ENCODE data around the gene LPAR5.

The LPAR5 gene

DNA sequence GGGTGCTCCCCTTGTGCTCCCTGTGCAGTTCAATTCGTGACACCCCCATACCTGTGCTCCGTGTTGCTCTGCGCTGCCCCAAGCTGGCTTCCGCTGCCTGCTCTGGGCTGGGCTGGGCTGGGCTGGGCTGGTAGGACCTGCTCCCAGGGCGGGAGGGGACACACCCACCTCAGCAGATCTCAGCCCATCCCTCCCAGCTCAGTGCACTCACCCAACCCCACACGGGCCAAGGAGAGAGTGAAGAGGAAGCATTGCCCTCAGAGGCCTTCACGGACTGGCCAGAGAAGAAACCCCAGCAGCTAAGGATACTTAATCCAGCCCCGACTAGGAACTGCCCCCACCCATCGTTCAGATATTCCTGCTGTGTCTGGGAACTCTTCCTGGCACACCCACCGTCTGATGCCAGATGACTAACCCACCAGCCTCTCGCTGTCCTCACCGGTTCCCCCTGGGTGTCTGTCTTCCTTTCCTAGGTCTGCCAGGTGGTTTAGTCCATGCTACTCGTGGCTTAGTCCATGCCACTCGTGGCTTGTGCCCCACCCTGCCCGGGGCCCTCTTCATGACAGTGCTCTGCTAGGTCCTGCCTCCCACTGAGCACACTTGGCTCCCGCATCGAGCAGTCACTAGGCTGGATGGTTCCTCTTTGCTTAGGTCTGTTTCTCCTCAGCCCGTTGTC, at the start of gene LPAR5:
Gene LPAR5, minus strand, starts transcription at position 104 of the 676 bp plus-strand sequence. CDS start 14,711 bp downstream, outside the sequence.
- DNase-seq, result peak; percentile 40

DNA sequence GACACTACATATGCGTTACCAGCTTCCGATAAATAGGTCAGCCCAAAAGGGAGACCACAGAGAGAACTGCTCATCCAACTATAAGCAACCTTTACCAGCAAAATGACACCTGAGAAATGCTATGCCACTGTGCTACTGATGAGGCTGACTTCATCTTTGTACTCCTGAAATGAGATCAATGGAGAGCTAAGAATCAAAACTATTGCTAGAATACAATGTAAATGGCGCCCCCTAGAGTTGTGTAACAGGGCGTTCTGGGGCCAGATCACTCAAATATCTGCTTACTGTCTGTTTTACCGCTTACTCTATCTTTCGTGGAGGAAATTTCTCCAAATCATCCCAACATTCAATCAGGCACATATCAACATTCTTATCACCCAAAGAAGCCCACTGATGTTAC, 48.9 kb upstream of the LPAR5 start:
- peak; percentile 77 for DNase-seq

DNA sequence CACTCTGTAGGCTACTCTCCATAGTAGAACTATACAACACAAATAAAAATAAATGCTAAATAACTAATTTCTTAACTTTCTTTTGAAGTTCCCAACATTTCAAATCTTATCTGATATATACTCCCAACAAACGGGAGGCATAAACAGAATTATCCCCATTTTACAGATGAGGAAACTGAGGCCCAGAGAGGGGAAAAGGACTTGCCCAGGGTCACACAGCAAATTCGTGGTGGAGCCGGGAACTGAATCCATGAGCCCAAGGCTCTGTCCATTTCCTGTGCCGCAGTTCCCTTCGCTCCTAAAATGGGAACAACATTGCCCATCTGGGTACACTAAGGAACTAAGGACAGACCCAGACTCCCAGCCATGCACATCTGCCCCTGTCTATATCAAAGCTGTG, 41.2 kb upstream of the LPAR5 start:
- DNase-seq, result no peak

DNA sequence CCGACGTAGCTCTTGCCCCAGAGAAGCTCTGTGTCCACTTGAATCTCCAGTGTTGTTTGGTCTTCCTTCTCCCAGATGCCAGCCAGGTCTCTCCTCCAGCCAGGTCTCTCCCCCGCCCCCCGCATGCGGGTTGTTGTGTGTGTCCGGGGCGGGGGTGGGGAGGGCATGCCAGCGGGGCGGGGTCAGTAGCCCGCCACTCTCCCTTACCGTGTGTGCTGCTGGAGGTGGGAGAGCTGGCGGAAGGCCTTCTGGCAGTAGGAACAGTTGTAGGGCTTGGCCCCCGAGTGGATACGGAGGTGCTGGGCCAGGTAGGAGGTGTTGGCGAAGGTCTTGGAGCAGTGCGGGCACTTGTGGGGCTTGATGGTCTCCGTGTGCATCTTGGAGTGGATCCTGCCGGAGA, 36.4 kb upstream of the LPAR5 start:
- DNase-seq, result no peak

DNA sequence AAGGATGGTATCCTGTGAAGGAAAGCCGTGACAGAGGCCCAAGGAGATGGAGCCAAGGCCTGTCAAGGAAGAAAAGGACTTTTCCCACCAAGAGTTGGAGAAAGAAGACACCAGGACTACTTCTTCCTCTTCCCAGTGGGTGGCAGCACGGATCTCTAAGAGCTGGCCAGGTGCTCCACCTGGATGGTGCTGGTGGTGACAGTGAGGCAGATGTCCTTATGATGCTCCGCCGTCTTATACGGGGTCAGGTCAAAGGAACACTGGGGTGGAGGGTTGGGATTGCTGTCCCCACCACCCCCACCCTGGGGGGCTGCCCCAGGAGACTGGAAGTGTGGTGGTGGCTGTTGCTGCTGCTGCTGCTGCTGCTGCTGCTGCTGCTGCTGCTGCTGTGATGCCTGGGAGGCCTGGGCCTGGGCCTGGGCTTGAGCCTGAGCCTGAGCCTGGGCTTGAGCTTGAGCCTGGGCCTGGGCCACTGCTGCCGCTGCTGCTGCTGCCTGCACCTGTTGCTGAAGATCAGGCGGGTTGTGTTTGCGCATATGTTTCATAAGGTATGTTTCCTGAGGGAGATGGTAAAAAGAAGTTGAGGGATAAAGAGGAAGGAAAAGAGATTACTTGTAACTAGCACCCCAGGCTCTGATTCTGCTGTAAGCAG, 31.9 kb upstream of the LPAR5 start:
- DNase-seq, result no peak

DNA sequence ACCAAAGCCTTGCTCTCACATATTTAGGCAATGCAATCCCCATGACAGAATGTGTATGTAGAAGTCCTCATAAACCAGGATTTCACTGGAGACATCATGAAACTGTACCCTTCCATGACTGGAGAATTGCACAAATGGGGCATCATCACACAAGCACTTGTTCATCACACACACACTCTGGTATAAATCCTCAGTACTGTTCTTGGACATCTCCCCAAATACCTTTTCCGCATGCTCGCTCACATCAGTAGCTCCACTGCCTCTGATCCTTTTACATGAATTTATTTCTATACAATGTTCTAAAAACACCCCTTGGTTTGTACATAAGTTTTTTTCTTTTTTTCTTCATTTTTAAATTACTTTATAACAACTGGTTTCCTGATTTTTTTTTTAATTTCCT, 30.5 kb upstream of the LPAR5 start:
- DNase-seq, result no peak

DNA sequence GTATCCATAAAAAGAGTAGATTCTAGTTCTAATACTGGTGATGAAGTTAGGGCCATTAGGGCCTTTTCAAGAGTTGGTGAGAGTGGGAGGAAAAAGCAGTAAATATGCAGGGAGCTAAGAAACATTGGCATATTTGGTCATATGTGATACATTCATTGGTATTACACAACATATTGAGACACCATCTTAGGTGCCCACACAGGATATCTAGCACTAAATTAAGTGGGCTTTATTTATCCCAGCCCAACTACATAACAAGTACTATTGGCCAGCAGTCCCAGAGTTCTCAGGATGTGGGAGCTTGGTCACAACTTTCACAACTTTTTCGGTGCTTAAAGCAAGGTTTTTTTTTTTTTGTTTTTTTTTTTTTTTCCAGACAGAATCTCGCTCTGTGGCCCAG, 29.1 kb upstream of the LPAR5 start:
- no peak for DNase-seq

DNA sequence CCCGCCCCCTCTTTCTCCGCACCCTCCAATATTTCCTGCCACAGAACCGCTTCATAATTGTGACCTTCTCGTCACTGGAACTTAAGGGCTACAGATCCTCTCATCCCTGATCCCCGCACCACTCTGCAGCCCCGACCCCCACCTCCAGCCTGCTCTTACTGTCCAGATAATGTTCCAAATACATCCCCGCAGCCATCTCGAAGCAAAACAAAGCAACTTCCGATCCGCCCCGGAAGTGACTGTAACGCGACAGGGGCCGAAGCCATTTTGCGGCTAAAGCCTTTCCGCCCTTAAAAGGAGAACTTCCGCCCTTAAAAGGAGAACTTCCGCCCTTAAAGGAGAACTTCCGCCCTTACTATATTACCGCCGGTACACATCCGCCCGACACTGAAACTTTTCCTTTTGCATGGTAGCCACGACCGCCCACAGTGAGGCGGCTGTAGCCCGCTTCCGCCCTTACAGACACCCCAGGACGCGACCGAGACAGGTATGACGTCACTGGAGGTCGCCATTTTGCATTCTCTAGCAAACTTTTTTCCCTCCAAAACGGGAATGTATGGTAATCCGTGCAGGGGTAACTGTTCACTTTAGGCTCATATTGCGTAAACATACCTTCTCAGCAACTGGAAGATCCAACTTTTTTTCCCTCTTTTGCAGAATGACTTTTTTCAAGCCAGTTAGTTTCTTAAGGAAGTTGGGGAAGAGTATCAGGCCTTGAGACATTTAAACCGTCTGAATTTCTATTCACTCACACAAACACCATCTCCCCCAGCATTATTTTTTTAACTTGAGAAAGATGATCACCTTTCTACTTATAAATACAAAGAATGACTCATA, 27.4 kb upstream of the LPAR5 start, which contains the start of gene ING4:
Gene ING4, minus strand, starts transcription at position 214 of the 837 bp plus-strand sequence. Its CDS starts 18 bp downstream, at position 196.
- peak; percentile 99 for DNase-seq

DNA sequence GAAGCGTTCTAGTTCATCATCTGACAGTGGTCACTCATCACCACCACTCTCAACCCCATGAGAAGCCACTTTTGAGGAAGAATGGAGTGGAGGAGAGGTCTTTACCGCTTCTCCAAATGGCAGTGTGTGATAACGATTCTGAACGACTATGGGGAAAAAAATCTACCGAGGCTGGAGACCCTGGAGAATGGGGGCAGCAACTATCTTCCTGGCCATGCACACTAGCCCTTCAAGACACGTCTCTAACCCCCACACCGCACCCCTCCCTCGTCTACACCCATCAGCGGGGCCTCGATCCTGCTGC, 26.8 kb upstream of the LPAR5 start:
- no peak for DNase-seq

DNA sequence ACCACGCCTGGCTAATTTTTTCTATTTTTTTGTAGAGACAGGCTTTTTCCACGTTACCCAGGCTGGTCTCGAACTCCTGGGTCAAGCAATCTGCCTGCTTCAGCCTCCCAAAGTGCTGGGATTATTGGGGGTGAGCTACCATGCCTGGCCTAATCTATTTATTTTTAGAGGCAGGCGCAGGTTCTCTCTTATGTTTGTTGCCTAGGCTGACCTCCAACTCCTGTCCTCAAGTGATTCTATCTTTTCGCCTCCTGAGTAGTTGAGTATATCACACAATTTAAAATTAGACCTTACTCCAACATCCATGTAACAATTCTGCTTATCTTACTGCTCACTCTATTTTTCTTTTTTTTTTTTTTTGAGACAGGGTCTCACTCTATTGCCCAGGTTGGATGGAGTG, 18.2 kb upstream of the LPAR5 start:
- no peak for DNase-seq

DNA sequence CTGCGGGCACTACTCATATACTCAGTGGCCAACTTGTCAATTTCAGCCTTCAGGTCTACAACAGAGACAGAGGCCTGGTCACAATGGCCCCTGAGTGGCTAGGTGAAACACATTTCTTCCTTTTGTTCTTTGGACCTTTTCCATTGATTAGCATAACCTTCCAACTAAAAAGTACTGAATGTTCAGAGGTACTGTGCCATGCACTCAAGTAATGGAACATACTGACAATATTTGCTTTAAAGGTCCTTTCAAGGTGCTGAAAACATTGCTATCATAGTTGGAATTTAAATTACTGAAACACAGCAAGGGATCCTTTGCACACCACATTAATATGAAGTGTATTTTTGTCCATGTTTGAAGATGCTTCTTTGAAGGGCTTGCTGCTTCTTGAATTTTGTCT, 17.6 kb upstream of the LPAR5 start:
- DNase-seq, result no peak

DNA sequence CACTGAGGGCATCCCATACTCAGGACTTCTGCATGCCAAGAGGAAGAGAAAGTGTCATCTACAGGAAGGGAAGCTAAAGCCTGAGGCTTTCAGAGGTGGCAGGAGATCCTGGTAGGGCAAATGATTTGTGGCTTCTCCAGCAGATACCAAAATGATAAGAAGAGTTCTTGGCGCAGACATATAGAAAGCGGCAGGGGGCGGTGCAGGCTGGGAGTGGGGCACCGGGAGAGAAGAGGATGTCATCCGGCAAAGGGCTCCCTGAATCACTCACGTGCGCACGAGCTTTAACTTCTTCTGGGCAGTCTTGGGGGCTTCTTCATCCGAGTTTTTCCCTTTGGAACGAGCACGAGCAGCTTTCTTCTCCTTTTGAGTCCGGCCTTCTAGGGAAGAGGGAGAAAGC, 16.6 kb upstream of the LPAR5 start:
- no peak for DNase-seq

DNA sequence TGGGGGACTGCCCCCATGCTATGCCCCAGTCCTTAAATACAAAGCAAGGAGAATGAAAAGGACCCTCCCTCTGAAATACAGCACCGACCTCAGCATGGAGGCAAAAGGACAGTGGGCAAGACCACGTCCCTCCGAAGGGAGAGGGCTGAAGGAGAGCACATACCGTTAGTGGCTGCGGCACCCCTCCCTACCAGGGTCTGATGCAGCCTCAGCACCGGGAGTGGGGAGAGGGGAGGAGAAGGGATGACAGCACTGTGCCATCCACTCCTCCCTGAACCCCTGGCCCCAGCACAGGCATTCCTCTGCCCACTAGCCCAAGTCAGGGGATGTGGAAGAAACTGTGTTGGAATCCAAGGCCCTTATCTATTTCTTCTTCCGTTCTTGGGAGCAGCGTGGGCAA, 15.1 kb upstream of the LPAR5 start:
- DNase-seq, result no peak

DNA sequence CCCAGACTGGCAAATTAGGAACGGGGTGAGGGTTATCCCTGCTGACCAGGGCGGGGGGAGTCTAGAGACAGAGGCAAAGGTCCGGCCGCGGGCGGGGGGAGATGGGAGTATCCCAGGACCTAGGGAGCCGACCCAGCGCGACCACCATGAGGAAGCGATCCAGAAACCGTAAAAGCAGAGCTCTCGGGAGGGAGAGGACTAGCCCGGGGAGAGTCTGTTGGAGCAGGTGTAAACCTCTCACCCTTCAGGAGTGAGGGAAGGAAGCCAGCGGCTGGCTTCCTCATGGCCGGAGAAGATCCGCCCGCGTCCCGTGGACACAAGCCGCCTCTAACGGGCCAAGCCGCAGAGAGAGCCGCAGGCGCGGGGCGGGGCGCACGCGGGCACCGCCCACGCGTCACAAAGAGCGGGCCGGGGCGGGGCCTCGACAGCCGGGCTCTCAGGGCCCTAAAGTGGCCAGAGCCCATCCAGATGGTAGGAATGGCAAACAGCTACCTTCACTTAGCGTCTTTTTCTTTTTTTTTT, 11.4 kb upstream of the LPAR5 start, which contains the start of gene ACRBP:
Gene ACRBP, minus strand, starts transcription at position 350 of the 522 bp plus-strand sequence. Its CDS starts 66 bp downstream, at position 284.
- peak; percentile 30 for DNase-seq

DNA sequence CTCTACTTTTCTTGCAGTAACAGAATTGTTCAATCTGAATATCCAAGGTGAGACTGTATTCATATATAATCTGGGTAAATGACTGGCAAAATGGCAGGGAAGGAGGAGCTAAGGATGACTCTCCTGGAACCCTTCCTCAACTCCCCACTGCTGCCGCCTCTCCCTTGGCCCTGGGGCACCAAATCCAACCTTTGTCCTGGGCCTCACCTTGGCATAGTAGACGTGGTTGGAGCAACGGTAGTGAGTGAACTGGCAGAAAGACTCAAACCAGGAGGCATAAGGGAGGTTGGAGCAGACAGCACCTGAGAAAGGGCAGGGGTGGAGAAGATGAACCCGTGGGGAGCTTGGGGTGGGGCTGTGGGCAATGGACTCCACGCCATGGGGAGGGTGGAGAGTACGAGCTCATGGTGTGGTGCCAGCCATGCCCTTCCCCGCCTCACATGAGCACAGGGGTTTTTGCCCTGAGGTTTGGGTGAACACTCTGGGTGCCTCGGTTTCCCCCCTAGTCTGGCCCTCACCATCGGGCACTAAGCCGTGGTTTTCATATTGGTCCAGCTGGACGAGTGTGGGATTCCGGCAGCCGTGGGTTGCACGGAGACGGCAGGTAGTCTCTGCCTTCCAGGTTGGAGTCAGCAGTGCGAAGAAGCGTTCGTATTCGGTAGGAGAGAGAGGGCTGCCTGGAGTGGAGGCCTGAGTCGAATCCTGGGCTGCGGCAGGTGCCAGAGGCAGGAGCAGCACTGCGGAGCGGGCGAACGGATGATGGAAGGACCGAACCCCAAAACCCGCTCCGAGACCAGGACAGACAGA, 10.7 kb upstream of the LPAR5 start:
- no peak for DNase-seq

DNA sequence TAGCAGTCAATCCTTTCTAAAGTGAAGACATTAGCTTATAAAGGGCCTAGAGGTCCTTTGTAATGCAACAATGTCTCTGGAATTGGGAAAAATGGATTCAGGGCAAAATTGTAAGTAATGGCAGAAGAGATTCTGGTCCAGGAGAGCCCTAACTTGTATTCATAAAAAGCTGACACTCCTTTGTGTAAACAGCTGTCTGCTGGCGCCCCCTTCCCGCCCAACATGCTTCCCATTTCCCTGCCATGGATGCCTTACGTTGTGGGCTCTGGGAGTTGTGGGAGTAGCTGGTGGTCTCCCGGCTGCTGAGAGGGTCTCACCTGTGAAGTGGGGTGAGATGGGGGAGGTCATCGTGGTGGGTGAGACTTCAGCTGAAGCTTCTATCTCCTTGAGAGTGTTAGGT, 9.1 kb upstream of the LPAR5 start:
- DNase-seq, result no peak

DNA sequence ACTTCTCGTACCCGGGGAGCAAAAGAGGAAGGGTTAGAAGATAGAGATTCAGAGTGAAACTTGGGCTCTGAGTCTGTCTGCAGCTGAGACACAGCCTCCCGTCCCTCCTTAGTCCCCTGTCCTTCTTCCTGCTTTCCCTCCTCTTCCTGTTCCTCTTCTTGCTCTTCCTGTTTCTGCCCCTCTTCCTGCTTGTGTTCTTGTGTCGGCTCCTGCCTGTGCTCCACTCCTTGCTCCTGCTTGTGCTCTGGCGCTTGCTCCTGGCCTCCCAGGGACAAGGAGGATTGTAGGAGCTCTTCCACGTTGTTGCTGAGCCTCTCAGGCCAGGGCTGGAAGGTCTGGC, 8.5 kb upstream of the LPAR5 start:
- DNase-seq, result peak; percentile 20

DNA sequence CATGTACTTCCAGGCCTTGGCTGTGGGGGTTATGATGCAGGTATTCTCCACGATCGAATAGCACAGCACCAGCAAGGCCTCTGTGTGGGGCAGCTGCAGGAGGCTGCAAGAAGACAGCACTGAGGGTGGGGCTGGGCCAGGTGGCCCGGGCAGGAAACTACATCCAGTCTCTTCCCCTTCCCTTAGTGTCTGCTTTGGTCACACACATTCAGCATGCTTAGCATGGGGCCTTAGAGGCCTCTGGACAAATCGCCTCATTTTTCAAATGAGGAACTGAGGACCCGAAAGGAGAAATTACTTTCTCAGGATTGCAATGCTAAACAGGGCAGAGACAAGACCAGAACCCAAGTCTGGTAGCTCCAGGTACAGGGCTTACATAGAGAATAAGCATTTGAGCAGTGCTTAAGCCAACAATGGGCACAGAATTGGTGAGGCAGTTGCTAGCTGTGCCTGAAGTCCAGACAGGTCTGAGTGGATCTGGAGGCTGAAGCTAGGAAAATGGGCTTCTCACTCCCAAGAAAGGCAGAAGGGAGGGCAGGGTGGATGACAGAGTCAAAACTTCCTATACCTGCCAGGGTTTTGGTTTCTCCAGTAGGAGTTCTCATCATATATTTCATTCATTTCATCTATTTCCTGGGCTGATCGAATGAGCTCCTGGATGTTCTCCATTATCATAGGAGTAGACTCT, 8.0 kb upstream of the LPAR5 start:
- peak; percentile 14 for DNase-seq

DNA sequence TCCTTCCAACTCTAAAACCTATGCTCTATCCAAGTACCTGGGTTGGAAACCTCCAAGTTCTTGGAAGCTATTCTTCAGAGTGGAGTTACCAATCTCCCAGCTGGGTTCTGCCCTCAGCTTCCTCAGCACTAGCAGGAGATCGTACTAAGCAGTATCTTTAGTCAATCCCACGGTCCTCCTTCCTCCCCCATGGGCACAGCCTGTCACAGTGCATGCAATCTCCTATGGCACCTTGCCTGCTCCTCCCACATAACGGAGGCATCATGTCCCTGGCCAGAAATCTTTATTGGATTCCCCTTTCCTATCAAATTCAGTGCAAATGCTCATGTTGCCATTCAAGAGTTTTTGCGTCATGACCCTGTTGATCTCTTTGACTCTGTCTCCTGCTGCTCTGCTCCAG, 5.4 kb upstream of the LPAR5 start:
- DNase-seq, result no peak

DNA sequence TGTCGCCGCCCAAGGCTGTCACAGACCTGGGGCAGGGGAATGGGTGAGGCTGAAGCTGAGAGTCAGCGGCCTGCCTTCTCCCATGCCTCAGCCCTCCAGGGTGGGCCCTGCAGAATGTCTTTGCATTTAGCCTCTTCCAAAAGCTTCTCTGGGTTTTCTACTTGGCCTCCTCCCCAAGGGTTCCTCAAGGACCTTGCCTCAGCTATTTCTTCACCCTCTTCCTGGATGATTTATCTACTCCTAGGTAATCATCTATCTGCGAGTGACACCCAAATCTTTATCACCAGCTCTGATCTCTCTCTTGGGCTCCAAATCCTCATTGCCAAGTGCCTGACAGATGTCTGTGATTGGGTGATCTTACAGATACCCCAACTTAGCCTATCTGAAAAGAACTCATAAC, 4.7 kb upstream of the LPAR5 start:
- DNase-seq, result no peak

DNA sequence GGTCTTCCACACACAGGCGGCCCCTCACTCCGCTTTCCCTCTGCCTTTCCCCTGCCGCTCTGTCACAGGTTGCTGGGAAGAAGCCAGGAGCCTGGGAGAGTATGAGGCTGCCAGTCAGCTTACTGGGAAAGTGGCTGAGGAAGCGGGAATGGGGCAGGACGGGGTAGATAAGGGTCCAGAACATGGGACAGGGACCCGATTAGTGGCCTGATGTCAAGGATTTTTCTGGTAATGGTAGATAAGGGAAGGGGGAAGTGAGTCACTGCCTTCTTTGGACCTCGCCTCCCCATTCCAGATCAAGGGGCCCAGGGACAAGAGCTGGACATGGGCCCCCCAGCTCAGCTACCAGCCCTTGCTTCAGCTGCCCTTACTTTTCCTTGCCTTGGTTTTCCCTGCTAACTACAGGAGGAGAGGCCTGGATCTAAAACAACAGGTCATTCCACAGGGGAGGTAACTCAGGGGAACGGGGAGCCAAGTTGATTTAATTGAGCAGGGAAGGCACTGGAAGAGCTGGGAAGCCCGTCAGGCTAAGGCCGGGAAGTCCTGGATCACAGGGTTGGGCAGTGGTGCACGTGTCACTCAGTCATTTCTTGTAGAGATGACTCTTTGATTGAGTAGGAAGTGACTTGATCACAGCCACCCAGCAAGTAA, 3.5 kb upstream of the LPAR5 start:
- DNase-seq, result no peak

DNA sequence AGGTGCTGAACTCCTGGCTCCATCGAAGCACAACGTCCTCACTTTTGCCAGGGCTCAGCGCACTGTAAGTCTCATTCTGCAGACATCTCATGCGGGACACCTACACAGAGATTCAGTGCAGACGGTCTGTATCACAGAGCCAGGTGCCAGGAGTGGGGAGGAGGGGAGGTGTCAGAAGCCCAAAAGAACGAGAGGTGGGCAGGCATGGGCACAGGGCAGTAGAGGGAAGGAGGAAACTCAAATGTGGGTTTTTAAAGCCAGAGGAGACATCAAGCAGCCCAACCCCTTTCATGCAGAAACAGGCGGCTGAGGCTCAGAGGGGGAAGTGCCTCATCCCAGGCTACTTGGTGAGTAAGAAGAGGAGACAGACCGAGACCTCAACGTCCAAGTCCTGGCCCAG, 2.5 kb upstream of the LPAR5 start:
- DNase-seq, result no peak
